ELF-1 (cell line): ENCODE data around the gene MYOM3.

Experiments
- DNase-seq: peaks from one replicate; pipeline ENCODE4 v3.0.0-alpha.2; 2016; ENCODE audit warnings: low read depth, low spot score

MYOM3 gene

DNA sequence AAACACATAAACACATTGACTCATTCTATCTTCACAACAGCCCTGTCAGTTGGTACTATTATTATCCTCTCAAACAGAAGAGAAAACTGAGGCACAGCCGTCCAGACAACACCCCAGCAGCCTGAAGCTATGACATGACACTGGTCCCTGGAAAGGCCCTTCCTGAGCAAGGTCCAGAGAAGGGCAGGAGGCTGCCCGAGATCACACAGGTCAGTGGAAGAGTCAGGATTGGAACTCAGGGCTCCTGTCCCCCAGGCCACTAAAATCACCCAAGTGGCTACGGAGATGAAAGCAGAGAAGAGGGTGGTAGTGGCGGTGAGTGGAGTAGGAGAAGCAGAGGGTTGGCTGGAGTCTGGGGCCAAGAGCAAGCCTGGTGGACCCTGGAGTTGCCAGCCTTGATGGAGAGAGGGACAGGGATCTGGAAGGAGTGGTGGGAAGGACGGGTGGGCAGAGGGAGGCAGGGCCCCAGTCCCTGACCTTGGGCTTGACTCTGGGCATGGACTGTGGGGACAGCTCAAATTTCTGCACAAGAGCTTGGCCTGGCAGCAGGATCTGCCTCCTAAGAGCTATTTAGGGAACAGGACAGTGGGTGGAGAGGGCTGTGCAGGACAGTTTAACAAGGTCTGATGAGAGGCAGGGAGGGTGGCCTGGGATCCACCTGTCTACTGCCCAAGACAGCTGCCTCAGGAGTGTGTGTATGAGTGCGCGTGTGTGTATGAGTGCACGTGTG lies 15.8 kb downstream of the MYOM3 start:
- no peak for DNase-seq

DNA sequence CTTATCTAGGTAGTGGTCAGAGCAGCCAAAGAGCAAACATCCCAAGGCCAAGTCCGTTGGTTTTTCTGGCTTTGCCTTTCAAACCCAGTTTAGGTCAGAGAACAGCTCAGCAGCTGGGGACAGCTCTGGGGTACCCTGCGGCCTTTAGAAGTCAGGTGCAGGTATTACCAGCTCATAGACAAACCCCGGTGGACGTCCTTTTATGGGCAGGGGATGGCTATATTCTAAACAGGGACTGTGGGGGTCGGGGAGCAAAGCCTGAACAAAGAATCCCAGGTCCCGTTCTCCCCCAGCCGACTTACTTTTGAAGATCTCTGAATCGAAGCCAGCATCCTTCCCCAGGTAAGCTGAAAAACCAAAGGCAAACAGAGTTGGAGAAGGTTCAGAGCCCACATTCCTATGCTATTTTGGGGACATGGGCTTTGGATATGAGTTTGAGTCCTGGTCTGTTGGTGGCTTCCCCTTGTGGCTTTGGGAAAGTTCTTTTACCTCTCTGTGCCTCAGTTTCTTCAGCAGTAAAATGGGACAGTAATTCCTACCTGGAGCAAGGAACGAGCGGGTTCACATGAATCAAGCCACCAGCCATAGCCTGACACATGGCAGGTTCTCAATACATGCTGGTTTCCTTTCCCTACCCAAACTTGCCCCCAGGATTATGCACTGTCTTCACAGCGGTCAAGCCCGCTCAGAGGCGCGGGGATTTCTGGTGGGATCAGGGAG lies 16.6 kb downstream of the MYOM3 start:
- no peak for DNase-seq

DNA sequence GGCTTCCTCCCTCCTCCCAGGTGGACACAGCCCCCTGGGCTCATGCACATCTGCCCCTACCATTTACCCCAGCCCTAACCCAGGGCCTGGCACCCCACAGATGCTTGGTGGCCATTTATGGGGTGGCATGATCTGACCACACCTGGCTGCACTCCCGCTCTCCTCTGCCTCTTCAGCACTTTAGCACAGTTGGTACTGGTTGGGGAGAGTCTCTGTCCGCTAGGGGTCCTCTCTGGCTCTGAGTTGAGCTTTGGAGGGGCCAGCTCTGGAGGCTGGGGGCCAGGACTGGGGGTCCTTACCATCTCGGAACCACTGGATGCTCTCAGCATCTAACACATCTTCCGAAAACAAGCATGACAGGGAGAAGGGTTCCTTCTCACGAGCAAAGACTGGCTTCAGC lies 17.4 kb downstream of the MYOM3 start:
- DNase-seq: no peak

DNA sequence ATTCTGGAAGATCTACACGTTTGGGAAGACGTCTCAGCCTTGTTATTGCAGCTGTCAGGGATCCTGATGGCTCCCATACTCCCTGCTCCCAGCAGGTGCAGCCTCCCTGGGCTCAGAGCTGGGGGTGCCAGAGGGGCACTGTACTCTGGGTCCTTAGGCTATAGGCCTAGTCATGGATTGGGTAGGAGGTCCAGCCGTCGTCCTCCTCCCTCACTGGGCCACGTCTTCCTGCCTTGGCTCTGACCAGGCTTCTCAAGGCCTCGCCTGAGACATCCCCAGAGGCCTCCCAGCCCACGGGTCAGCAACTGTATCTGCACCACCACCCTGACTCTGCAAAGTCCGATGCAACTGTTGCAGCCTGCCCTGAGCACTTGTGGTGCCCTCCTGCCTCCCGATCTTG lies 18.2 kb downstream of the MYOM3 start:
- no peak for DNase-seq

DNA sequence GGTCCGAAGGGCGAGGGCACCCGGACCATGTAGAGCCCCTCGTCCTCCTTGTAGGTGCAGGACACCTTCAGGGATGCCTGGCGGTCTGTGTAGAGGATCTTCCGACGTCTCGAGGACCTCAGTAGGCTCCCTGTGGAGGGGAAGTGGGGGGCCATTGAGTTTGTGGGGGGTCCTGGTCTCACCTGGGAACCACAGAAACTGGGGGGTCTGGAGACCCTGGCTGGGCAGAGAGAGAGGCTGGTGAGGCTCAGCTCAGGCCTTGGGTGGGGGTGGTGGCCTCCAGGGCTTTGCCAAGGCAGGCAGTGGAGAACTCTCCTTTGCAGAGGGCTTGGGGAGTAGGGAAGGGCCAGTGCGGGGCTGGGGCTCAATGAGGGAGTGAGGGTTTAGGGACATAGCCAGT lies 19.0 kb downstream of the MYOM3 start:
- DNase-seq: no peak

DNA sequence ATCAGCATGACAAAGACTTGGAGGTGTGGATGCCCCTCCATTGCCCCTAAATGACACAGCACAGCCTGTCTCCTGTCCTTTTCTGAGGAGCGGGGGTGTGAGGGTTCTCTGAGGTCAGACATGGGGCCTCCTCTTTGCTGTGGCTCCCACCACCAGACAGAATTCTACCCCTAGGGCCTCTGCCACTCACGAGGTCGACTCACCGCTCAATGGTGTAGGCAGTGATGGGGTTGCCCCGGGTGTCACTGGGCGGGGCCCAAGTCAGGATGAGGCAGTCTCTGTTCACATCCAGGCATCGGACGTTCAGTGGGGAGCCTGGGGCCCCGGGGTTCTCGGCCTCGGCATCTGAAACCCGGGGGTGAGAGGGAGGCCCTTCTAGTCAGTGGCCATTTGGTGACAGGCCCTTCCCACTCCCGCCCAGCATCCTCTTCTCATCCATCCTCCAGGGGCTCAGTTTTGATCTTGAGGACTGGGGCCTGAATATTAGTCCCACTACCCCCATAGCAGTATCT lies 19.9 kb downstream of the MYOM3 start:
- DNase-seq: no peak

DNA sequence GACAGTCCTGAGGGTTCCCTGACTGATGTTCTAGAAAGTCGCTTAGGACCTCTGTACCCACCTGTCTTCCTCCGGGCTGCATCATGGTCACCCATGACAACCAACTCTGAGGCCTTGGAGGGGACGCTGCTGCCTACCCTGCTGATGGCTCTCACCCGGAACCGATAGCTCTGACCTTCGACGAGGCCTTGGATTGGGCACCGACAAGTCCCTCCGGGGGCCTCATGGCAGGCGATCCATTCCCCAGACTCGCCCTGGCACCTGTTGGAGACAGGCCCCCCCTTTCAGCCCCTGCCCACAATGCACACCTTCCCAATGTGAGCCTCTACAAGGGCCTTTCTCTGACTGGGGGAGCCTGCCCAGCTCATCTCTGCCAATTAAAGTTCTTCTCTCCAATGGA lies 21.2 kb downstream of the MYOM3 start:
- no peak for DNase-seq

DNA sequence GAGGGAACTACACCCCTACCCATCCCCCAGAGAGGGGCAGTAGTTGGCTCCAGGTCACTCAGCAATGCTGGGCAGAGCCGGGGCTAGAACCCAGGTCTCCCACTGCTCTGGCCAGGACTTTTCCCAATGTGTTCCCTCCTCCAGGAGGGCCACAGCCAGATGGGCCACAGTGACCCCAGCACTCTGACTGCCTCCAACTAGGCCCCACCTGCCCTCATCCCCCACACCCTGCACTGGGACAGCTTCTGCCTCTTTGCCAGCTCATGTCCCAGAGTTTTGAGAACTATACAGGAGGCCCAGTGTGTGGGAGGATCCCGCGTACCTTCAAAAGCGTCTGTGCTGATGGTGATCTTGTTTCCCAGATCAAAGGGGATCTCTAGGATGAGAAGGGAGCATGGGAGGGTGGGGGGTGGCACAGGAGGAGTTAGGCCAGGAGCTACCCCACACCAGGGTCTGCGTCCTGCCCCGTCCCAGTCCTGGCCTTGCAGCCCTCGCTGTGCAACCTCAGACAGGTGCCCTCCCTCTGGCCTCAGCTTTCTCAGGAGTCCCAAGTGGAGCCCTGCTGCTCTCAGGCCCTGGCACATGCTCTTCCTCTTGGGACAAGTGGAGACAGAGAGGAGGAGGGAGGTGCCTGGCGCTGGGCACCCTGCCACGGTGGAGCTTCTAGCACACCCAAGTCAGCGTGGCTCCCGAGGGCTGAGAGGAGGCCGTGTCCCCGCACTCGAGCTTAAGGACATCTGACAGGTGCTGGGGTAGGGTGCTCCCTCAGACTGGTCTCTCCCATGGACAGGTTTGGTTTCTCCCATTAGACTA lies 22.0 kb downstream of the MYOM3 start:
- DNase-seq: no peak

DNA sequence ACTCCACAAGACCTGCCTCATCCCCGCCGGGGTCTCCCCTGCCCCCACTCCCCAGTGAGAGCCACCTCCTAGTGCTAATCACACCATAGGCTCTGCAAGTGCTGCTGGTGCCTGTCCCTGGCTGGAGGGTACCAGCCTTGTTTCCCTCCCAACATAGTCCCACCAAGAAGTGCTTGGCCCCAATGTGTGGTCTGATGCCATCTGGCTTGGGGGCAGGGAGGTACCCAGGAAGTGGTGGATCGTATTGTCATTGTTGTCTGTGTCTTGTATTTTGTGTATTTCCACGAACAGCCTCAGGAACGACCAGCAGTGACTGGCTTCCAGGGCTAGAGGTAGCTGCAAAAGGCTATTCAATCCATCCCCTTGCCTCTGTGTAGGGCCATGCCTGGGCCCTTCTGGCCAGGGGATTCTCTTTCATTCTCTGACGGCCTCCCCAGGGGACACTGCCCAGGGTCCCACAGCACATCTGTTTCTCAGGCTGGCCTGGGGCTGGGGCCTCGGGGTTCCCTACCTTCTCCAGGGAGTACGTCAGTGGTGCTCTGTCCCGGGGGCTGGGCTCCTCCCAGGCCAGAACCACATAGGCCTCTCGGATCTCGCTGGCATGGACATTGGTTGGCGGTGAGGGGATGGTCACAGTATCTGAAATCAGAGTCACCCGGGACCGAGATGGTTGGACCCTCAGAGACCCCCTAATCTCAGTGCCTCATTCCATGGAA lies 22.8 kb downstream of the MYOM3 start:
- DNase-seq: no peak

DNA sequence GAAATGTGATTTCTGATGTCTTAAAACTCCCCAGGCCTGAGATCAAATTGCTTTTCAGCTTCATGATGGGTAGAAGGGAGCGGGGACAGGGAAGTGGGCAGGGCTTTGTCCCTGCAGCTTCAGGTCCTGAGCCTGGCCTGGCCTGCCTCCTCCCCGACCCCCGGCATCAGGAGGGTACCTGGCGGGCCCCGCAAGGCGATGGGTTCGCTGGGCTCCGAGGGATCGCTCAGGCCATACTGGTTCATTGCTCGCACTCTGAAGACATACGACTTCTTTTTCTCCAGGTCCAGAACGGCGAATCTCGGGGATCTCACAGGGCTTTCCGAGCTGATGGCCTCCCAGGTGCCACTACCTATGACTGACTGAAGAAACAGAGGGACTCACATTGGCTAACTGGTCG lies 25.5 kb downstream of the MYOM3 start:
- DNase-seq: no peak

DNA sequence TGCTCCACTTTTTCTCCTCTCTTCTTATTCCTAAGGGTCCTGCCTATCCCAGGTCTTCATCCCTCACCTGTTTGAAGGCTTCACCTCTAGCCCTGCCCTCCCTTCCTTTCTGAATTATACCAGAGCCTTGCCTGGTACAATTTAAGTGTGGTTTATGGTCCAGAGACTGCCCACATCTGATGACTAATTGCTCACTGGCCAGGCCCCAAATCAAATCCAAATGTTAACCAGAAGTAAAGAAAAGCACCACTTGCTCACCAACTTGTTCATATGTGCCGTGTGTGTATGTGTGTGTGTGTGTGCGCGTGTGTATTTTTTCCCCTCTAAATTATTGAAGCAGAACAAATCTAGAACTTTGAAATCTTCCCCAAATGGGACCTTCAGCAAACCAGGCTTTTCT lies 26.4 kb downstream of the MYOM3 start:
- DNase-seq: no peak

DNA sequence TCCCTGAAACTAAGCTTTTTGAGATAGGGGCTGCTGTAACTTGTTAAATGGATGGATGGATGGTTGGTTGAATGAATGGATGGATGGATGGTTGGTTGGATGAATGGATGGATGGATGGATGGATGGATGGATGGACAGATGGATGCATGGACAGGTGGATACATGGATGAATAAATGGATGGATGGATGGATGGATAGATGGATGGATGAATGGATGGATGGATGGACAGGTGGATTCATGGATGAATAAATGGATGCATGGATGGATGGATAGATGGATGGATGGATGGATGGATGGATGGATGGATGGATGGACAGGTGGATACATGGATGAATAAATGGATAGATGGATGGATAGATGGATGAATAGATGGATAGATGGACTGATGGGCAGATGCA lies 26.9 kb downstream of the MYOM3 start:
- DNase-seq: no peak

DNA sequence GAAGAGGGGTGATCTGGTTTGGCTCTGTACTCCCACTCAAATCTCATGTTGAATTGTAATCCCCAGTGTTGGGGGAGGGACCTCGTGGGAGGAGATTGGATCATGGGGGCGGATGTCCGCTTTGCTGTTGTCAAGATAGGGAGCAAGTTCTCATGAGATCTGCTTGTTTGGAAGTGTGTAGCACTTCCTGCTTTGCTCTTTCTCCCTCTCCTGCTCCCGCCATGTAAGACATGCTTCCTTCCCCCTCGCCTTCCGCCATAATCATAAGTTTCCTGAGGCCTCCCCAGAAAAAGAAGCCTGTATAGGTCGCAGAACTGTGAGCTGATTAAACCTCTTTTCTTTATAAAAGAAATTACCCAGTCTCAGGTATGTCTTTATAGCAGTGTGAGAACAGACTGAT lies 27.9 kb downstream of the MYOM3 start:
- no peak for DNase-seq

DNA sequence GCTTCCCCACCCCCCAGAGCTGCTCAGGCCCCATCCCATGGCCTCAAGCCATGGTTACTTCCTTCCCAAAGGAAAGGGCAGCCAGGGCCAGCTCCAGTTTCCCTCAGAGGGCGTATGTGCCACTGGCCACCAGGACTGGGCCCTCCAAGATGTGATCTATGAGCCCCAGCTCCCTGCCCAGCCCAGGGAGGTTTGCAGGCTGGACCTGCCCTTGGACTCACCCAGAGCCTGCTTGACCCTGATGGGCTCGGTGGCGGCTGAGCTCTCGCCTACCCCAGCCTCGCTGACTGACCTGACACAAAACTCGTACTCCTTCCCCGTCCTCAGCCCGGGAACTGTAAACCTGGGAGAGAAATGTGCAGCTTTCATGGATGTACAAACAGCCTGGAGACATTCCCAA lies 29.6 kb downstream of the MYOM3 start:
- DNase-seq: no peak

DNA sequence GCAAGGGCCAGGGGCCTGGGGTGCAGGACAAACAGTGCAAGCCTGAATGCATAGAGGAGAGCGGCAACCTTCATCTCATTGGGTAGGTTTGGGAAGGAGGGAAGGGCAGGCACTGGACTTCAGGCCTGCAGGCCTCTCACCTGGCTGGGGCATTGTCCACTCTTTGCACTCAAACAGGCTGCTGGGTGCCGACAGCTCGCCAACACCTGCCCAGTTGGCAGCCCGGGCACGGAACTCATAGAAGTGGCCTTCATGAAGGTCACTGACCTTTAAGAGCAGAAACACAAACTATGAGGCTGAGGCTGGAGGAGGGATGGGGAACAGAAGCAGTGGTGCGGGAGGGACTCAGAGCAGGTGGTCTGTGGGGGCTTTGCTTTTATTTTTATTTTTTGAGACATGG lies 30.7 kb downstream of the MYOM3 start:
- DNase-seq: no peak

DNA sequence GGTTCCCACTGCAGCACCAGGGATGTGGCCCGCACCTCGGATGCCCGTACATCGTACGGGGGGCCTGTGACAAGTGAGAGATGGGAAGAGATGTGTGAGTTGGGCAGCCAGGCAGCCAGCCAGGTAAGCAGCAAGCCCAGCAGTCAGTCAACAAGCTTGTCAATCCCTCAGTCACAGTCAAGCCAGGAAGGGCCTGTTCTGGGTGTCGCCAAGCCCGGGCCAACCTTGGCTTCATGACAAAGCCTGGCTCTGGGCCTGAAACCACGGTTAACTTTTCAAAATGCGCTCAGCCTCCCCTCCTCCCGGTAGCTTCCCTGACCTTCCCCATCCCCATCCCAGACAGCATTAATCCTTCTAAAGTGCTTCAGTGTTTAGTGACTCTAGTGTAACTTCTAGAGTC lies 31.8 kb downstream of the MYOM3 start:
- DNase-seq: no peak

DNA sequence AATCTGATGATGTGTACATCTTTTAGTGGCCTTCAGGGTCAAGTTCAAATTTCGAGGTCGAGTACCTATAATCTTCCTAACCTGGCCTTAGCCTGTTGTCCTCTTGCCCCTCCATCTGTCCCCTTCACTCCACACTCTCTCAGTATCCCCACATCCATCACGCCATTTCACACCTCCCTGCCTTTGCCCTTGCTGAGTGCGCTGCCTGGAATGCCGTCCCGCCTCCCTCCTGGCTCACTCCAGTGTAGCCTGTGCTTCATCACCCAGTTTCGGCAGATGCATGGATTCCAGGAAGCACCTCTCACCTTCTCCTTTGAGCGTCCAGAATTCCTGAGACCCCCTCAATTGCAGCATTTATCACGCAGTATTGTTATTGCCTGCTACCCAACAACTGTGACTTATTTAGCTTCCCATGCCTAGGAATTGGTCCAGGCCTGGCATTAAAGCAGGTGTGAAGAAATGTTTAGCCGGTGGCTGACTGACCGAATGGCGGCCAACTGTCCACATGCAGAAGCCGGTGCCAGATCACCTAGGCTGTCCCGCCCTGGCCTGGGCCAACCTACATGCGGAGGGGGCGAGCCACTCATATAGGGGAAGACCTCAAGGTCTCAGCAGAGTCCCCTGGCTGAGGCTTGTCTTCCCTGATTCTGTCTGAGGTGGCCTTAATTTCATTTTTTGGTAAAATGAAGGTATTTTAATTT lies 34.5 kb downstream of the MYOM3 start:
- no peak for DNase-seq

DNA sequence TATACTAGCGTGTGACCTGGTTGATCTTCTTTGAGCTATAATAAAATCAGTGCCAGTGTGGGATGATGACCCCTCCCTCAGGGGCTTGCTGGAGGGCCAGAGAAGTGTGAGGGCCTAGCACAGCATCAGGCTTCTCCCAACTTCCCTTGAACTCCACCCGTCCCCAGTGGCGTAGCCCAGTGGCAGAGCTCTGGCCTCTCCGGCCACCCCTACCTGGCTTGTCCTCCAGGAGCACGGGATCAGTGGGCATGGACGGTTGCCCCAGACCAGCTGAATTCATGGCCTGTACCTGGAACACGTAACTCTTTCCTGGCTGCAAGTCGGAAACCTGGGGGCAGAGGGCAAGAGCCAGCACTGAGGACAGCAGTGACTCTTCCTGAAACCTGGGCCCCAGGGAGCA lies 36.0 kb downstream of the MYOM3 start:
- no peak for DNase-seq

DNA sequence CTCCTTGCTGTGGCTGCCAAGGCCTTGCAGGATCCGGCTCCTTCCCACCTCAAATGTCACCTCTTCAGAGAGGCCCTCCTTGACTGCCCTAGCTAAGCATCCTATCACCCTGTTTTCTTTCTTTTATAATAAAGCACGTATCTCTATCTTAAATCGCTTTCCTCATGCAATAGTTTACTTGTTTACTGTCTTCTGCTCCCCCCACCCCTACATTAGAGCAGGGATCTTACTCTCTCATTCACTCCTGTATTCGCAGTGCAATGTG lies 36.4 kb downstream of the MYOM3 start:
- no peak for DNase-seq

DNA sequence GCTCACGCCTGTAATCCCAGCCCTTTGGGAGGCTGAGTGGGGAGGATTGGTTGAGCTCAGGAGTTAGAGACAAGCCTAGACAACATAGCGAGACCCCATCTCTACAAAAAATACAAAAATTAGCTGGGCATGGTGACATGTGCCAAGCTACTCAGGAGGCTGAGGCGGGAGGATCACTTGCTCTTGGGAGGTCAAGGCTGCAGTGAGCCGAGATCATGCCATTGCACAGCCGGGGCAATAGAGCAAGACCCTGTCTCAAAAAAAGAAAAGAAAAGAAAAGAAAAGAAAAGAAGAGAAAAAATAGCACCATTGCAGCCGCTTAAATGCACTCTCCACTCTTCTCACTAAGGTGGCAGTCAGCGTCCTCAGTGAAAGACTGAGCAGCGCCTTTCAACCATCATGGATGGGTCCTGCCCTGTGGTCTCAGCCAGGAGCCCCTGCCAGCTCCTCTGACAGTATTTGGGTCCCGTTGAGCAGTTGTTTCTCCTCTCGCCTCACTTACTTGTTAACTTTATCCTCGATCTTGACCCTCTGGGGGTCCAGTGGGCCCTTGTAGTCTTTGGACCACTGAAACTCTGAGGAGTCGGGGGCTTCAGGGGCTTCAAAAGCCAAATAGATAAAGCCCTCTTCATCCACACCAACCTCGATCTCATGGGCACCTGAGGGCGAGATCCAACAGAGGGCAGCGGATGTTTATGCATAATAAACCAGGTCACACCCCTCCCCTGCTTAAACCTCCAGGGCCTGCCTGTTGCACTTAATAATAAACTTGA lies 36.9 kb downstream of the MYOM3 start:
- DNase-seq: no peak

DNA sequence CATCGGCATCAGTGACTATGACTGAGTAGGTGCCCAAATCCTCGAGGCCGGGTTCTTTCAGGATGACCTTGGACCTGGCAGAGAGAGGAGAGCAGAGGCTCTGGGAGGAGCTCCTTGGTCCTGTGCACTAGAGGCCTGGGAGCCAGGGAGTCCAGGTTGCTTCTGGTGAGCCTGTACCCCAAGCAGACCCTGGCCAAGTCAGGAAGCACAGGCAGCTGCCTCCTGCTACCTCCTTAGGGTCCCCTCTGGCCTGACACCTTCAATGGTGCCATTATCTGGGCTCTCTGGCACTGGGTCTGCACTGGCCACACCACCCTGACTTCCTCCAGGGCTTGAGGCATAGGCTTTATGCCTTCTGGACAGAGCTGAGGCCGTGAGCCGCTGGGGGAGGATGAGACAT lies 37.7 kb downstream of the MYOM3 start:
- no peak for DNase-seq
